ENCODE measurements around the gene LMF2.

GRCh38 chr22:50535113-50535512 is 27.6 kb upstream of the LMF2 start:
- TF ChIP-seq, protein P1, sequence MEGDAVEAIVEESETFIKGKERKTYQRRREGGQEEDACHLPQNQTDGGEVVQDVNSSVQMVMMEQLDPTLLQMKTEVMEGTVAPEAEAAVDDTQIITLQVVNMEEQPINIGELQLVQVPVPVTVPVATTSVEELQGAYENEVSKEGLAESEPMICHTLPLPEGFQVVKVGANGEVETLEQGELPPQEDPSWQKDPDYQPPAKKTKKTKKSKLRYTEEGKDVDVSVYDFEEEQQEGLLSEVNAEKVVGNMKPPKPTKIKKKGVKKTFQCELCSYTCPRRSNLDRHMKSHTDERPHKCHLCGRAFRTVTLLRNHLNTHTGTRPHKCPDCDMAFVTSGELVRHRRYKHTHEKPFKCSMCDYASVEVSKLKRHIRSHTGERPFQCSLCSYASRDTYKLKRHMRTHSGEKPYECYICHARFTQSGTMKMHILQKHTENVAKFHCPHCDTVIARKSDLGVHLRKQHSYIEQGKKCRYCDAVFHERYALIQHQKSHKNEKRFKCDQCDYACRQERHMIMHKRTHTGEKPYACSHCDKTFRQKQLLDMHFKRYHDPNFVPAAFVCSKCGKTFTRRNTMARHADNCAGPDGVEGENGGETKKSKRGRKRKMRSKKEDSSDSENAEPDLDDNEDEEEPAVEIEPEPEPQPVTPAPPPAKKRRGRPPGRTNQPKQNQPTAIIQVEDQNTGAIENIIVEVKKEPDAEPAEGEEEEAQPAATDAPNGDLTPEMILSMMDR (IDR thresholded peaks at IDR 0.05), result no peak
- no peak for TF ChIP-seq POLR2A (IDR thresholded peaks at IDR 0.05)
